ENCODE measurements around the gene LCN15. TPM values are rescaled to one million over a fixed set of nuclear protein-coding genes. Genes with fewer than 3 reads are reported as not detected.

Gene LCN15
- total and polyA plus RNA-seq, 10 of the 15 experiments (the other 5 are each of a cell fraction or from before 2014, with no cell fraction given) = 0.37 to 0.50 TPM; not detected in 8

- peak; percentile 67 to 84 (median 77) for TF ChIP-seq CTCF (IDR thresholded peaks at IDR 0.05 in 2 of 3, conservative IDR thresholded peaks at IDR 0.05 in 1 of 3; ENCODE audit: control insufficient read depth in 2 of 3, extremely low read depth in 1 of 3, insufficient read depth in 1 of 3, low read depth in 3 of 3, low read length in 3 of 3)
- TF ChIP-seq HDAC6 (IDR thresholded peaks at IDR 0.05; ENCODE audit: unreplicated experiment) = no peak
- TF ChIP-seq RAD21 (IDR thresholded peaks at IDR 0.05; ENCODE audit: insufficient read depth, low read depth, low read length) = peak; percentile 42; the same call in 1 of the 2 replicates
- TF ChIP-seq JUNB (IDR thresholded peaks at IDR 0.05) = no peak
- no peak for TF ChIP-seq PML (IDR thresholded peaks at IDR 0.05; ENCODE audit: low read length)
- TF ChIP-seq TCF12 (IDR thresholded peaks at IDR 0.05; ENCODE audit: low read depth, low read length) = peak; percentile 68
- TF ChIP-seq MEF2B (IDR thresholded peaks at IDR 0.05; ENCODE audit: partially characterized antibody, poor library complexity, severe bottlenecking) = no peak
- TF ChIP-seq RUNX3 (IDR thresholded peaks at IDR 0.05; ENCODE audit: low read length) = peak; percentile 49; the same call in 1 of the 2 replicates
- TF ChIP-seq PBX3 (IDR thresholded peaks at IDR 0.05; ENCODE audit: insufficient replicate concordance, low read depth, low read length) = peak; percentile 23
- TF ChIP-seq CREB1 (IDR thresholded peaks at IDR 0.05; ENCODE audit: low read depth) = peak; percentile 59; the same call in 1 of the 2 replicates
Observed at GRCh38 chr9:136726631-136727191, 37.6 kb downstream of the LCN15 start (continued).
